HG02981 (cell line): ENCODE measurements around the gene LRRC74B.
"Not testable (repeated sequence)": the region's sequence is repeated elsewhere in the genome, so short reads cannot be mapped to it uniquely, and the experiment has no call there.

Source experiments
- ATAC-seq: cut with Tn5 transposase; IDR thresholded peaks from one replicate; pipeline ENCODE4 v1.9.1; 2021; ENCODE audit warnings: mild to moderate bottlenecking, moderate library complexity; ENCODE audit not compliant: unreplicated experiment

Gene LRRC74B

DNA sequence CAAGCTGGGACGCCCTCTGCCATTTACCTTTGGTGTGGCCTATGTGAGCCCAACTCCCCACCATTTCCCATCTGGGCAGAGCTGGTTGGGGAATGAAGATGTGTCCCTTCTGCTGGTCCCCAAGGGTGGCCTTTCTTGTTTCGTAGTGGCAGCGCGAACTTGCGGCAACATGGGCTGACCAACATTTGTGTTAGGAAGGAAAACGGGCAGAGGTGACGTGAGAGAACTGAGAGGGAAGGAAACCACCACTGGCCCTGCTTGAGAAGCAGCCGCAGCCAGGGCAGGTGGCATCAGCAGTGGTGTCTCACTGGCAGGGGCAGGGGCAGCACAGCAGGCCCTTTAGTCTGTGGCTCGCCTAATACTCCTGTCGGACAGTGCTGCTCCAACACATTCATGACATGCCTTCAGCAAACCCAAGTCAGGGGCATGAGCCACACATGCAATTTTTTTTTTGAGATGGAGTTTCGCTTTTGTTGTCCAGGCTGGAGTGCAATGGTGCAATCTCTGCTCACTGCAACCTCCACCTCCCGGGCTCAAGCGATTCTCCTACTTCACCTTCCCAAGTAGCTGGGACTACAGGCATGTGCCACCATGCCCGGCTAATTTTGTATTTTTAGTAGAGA is 29.9 kb downstream of the LRRC74B start:
- no peak for ATAC-seq

DNA sequence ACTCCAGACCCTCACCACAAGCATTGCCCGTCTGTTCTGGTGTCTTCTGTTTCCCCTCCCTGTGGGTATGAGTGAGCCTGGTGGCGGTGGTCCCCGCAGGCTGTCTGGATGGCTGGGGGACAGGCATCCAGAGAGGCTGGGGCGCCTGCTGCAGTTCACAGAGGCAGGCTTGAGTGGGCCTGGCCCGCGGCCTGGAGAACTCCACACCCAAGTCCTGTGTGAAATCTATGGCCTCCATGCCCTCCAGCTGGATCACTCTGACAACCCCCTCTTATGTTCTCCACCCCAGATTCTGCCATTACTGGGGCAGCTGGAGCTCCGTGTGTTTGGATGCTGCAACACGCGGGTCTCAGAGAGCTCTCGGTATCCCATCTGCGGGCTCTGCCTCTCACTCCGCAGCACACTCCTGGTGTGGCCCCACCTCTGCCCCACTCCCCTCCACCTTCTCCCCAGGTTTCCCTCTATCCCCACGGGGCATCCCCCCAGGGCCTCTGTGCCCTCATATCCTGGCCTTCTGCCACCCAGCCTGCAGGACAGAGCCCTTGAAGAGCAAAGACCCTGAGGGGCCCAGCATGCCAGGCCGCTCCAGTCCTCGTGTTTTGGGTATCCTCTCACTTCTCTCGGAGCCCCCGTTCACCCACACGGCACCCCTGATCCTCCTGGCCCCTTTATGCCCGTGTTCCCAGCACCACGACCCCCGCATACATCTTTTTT is 31.3 kb downstream of the LRRC74B start:
- no peak for ATAC-seq

- no peak for ATAC-seq
Measured at GRCh38 chr22:21077884-21078508, 32.2 kb downstream of the LRRC74B start.

DNA sequence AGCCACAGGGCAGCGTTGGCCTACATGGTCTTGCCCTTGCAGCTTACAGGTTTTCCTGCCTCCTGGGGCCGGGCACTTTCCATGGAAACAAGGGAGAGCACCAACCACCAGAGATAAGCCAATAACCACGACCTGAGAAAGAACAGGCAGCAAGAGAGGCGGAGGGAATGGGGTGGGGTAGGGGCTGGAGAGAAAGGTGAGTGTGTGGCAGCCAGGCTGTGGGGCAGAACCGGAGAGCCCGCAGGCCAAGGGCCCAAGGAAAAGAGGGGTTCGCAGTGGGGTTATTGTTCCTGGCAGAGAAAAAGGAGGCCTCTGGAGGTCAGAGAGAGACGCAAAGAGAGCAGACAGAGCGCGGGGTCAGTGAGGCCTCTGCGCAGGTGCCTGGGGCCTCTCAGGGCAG is 33.2 kb downstream of the LRRC74B start:
- ATAC-seq, result no peak

DNA sequence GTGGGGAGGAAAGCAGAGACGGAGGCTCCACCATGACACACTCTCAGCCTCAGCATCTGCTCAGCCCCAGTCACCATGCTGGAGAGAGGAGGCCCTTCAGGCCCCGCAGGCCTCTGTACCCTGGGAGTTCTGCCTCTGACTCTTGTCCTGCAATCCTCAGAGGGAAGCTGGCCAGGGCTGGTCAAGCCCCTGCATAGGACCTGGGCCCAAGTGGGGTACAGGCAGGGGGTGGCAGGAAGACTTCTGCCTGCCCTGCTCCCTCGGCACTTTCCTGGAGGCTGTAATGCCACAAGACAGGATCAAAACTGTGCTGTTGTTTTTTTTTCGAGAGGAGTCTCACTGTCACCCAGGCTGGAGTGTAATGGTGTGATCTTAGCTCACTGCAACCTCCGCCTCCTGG is 33.7 kb downstream of the LRRC74B start:
- ATAC-seq, result no peak

GRCh38 chr22:21080435-21081137 is 34.8 kb downstream of the LRRC74B start:
- ATAC-seq, result no peak

GRCh38 chr22:21082248-21082647 is 36.5 kb downstream of the LRRC74B start:
- no peak for ATAC-seq

GRCh38 chr22:21087119-21087518 is 41.4 kb downstream of the LRRC74B start:
- no peak for ATAC-seq

- not testable (repeated sequence) for ATAC-seq
Measured at GRCh38 chr22:21087926-21088325, 42.2 kb downstream of the LRRC74B start.

- ATAC-seq, result not testable (repeated sequence)
Measured at GRCh38 chr22:21091220-21091619, 45.5 kb downstream of the LRRC74B start.

- ATAC-seq, result no peak
Measured at GRCh38 chr22:21092797-21093554, 47.2 kb downstream of the LRRC74B start.

- ATAC-seq, result not testable (repeated sequence)
Measured at GRCh38 chr22:21093555-21094137, 47.9 kb downstream of the LRRC74B start.

GRCh38 chr22:21094911-21095772 is 49.4 kb downstream of the LRRC74B start:
- ATAC-seq, result no peak

GRCh38 chr22:21095773-21096107 is 50.0 kb downstream of the LRRC74B start:
- ATAC-seq, result no peak

DNA sequence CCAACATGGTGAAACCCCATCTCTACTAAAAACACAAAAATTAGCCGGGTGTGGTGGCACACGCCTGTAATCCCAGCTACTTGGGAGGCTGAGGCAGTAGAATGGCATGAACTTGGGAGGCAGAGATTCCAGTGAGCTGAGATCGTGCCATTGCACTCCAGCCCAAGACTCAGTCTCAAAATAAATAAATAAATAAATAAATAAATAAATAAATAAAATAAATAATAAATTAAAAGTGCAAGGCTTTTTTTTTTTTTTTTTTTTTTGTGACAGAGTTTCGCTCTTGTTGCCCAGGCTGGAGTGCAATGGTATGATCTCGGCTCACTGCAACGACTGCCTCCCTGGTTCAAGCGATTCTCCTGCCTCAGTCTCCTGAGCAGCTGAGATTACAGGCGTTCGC is 51.1 kb downstream of the LRRC74B start:
- not testable (repeated sequence) for ATAC-seq

- ATAC-seq, result no peak
Measured at GRCh38 chr22:21098099-21098671, 52.4 kb downstream of the LRRC74B start.

DNA sequence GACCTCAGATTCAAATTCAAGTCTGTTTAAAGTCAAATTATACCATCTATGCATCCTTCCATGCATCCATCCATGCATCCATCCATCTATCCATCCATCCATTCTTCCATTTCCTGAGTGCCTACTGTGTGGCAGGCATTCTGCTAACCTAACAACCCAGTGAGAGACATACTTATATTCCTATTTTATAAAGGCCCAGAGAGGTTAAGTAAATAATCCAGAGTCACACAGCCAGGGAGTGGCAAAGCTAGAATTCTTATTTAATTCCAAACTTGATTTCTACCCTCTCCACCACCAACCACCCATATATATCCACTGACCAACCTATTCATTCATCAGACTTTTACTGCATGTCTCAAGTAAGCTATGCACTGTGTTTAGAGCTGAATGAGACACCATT is 53.8 kb downstream of the LRRC74B start:
- ATAC-seq, result no peak

- no peak for ATAC-seq
Measured at GRCh38 chr22:21100149-21101032, 54.6 kb downstream of the LRRC74B start.
